GM10266 (cell line): ENCODE data around the gene PIK3R5.

Experiments
- DNase-seq: peaks from one replicate; pipeline ENCODE4 v3.0.0; 2012; ENCODE audit errors: extremely low spot score
- CTCF ChIP-seq: IDR thresholded peaks from 2 replicates; pipeline ENCODE4 v1.5.1; 2012; ENCODE audit warnings: mild to moderate bottlenecking, low read depth; ENCODE audit not compliant: control insufficient read depth, insufficient read depth; ENCODE audit errors: missing control alignments

Gene PIK3R5

GRCh38 chr17:8896641-8897635 lies 68.6 kb downstream of the PIK3R5 start:
- TF ChIP-seq CTCF, result no peak
- no peak for DNase-seq

- no peak for TF ChIP-seq CTCF
- no peak for DNase-seq
Measured at GRCh38 chr17:8896087-8896486, 69.4 kb downstream of the PIK3R5 start.

GRCh38 chr17:8894673-8895578 lies 70.6 kb downstream of the PIK3R5 start:
- peak; percentile 85 for DNase-seq
- TF ChIP-seq CTCF, result peak; percentile 78

GRCh38 chr17:8894202-8894671 lies 71.3 kb downstream of the PIK3R5 start:
- TF ChIP-seq CTCF, result no peak
- no peak for DNase-seq

GRCh38 chr17:8893621-8894201 lies 71.8 kb downstream of the PIK3R5 start:
- TF ChIP-seq CTCF, result no peak
- no peak for DNase-seq

- no peak for TF ChIP-seq CTCF
- DNase-seq, result no peak
Measured at GRCh38 chr17:8893059-8893458, 72.4 kb downstream of the PIK3R5 start.
